DOHH2 (cell line): ENCODE data around the gene BCAP31.
"Not testable (repeated sequence)": the region's sequence is repeated elsewhere in the genome, so short reads cannot be mapped to it uniquely, and the experiment has no call there.

Experiments
- H3F3A ChIP-seq: fragments of 200-600 bp; sonication (generic), shearing (Covaris generic); 2 replicates; pipeline ENCODE4 v1.6.0; 2016; ENCODE audit warnings: antibody characterized with exemption, mild to moderate bottlenecking; ENCODE audit not compliant: control insufficient read depth, insufficient read depth
- H3K27ac ChIP-seq: fragments of 200-600 bp; sonication (generic); 2 replicates; pipeline ENCODE4 v1.5.1; 2014; ENCODE audit warnings: low read depth, mild to moderate bottlenecking, low read length, moderate library complexity
- H3K27me3 ChIP-seq: fragments of 200-600 bp; sonication (generic); 2 replicates; pipeline ENCODE4 v1.6.1; 2014; ENCODE audit warnings: mild to moderate bottlenecking, low read length, mixed read lengths; ENCODE audit not compliant: control insufficient read depth
- H3K36me3 ChIP-seq: fragments of 200-600 bp; sonication (generic); 2 replicates; pipeline ENCODE4 v1.6.1; 2014; ENCODE audit warnings: mild to moderate bottlenecking, low read length, moderate library complexity, mixed read lengths; ENCODE audit not compliant: control insufficient read depth
- H3K4me1 ChIP-seq: fragments of 200-600 bp; sonication (generic); 2 replicates; pipeline ENCODE4 v1.6.1; 2014; ENCODE audit warnings: mild to moderate bottlenecking, low read length, mixed read lengths; ENCODE audit not compliant: control insufficient read depth
- H3K4me2 ChIP-seq: fragments of 200-600 bp; sonication (generic); 2 replicates; pipeline ENCODE4 v1.6.0; 2014; ENCODE audit warnings: mild to moderate bottlenecking, low read length, moderate library complexity
- H3K4me3 ChIP-seq: fragments of 200-600 bp; sonication (generic); 2 replicates; pipeline ENCODE4 v1.5.1; 2014; ENCODE audit warnings: mild to moderate bottlenecking, low read length, mixed read lengths
- H3K79me2 ChIP-seq: fragments of 200-600 bp; sonication (generic); 2 replicates; pipeline ENCODE4 v1.6.1; 2014; ENCODE audit warnings: mild to moderate bottlenecking, low read length, mixed read lengths; ENCODE audit not compliant: control insufficient read depth
- H3K9me2 ChIP-seq: fragments of 200-600 bp; sonication (generic); replicated peaks from 2 replicates; pipeline ENCODE4 v1.6.1; 2014; ENCODE audit warnings: mild to moderate bottlenecking, low read length, mixed read lengths; ENCODE audit not compliant: control insufficient read depth
- H3K9me3 ChIP-seq: fragments of 200-600 bp; sonication (generic); 2 replicates; pipeline ENCODE4 v1.6.1; 2014; ENCODE audit warnings: antibody characterized with exemption, low read length, mixed read lengths; ENCODE audit not compliant: control insufficient read depth, insufficient read depth
- H4K20me1 ChIP-seq: fragments of 200-600 bp; sonication (generic); 2 replicates; pipeline ENCODE4 v1.6.0; 2014; ENCODE audit warnings: low read depth, mild to moderate bottlenecking, antibody characterized with exemption, low read length, moderate library complexity; ENCODE audit not compliant: control insufficient read depth, insufficient read depth
- EZH2phosphoT487 ChIP-seq: fragments of 200-600 bp; sonication (generic); IDR thresholded peaks from 2 replicates; pipeline ENCODE4 v1.6.1; 2017; ENCODE audit warnings: borderline replicate concordance, mild to moderate bottlenecking, antibody characterized with exemption, low read length, moderate library complexity, mixed read lengths
- TF ChIP-seq, protein P1 (sequence below): fragments of 200-600 bp; sonication (generic); IDR thresholded peaks from one replicate; pipeline ENCODE4 v1.5.1; 2014; ENCODE audit warnings: antibody characterized with exemption, mild to moderate bottlenecking, low read depth, low read length; ENCODE audit not compliant: poor library complexity, severe bottlenecking

BCAP31 gene

DNA sequence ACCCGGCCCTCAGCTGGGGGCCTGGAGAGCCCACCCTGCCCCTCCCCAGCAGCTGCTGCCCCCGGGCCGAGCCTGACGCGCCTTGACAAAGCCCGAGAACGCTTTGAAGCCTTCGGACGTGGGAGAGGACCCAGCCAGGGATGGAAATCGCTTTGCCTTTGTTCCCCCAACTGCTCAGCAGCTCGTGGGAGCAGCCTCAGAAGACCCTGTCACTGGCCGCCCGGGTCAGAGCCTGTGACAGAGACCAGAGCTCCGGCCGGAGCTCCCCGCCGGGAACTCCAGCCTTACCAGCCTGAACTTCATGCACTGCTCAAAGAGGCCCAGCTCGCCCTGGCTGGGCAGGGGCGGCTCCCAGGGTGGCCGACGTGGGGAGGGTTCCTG is 39.0 kb downstream of the BCAP31 start:
- H3K4me2 ChIP-seq, result no peak overlapping the region
- TF ChIP-seq EZH2phosphoT487, result no peak
- TF ChIP-seq, protein P1, sequence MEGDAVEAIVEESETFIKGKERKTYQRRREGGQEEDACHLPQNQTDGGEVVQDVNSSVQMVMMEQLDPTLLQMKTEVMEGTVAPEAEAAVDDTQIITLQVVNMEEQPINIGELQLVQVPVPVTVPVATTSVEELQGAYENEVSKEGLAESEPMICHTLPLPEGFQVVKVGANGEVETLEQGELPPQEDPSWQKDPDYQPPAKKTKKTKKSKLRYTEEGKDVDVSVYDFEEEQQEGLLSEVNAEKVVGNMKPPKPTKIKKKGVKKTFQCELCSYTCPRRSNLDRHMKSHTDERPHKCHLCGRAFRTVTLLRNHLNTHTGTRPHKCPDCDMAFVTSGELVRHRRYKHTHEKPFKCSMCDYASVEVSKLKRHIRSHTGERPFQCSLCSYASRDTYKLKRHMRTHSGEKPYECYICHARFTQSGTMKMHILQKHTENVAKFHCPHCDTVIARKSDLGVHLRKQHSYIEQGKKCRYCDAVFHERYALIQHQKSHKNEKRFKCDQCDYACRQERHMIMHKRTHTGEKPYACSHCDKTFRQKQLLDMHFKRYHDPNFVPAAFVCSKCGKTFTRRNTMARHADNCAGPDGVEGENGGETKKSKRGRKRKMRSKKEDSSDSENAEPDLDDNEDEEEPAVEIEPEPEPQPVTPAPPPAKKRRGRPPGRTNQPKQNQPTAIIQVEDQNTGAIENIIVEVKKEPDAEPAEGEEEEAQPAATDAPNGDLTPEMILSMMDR, result no peak
- no peak overlapping the region for H3K4me3 ChIP-seq
- H3K9me2 ChIP-seq, result no peaks in the 10 kb centered on the region
- no peak overlapping the region for H3K27ac ChIP-seq
- no peaks in the 10 kb centered on the region for H3K27me3 ChIP-seq
- H3K36me3 ChIP-seq, result no peaks in the 10 kb centered on the region
- H3K9me3 ChIP-seq, result no peaks in the 10 kb centered on the region
- no peaks in the 10 kb centered on the region for H4K20me1 ChIP-seq
- H3K79me2 ChIP-seq, result no peaks in the 10 kb centered on the region
- no peaks in the 10 kb centered on the region for H3F3A ChIP-seq
- peaks cover 4% of the 10 kb centered on the region; the same call in 1 of the 2 replicates for H3K4me1 ChIP-seq

- H4K20me1 ChIP-seq, result no peaks in the 10 kb centered on the region
- H3F3A ChIP-seq, result no peaks in the 10 kb centered on the region
- H3K4me3 ChIP-seq, result no peak overlapping the region
- no peaks in the 10 kb centered on the region for H3K9me2 ChIP-seq
- H3K4me1 ChIP-seq, result peaks cover 4% of the 10 kb centered on the region; the same call in 1 of the 2 replicates
- H3K27ac ChIP-seq, result no peak overlapping the region
- TF ChIP-seq EZH2phosphoT487, result no peak
- TF ChIP-seq, protein P1, result no peak
- H3K36me3 ChIP-seq, result no peaks in the 10 kb centered on the region
- H3K27me3 ChIP-seq, result no peaks in the 10 kb centered on the region
- H3K9me3 ChIP-seq, result no peaks in the 10 kb centered on the region
- H3K4me2 ChIP-seq, result no peak overlapping the region
- H3K79me2 ChIP-seq, result no peaks in the 10 kb centered on the region
These were observed 39.6 kb downstream of the BCAP31 start for GRCh38 chrX:153684467-153685155.

GRCh38 chrX:153683486-153683885 is 40.7 kb downstream of the BCAP31 start:
- H3K36me3 ChIP-seq, H4K20me1 ChIP-seq, H3K4me2 ChIP-seq, H3K79me2 ChIP-seq, H3F3A ChIP-seq, H3K4me3 ChIP-seq, H3K9me2 ChIP-seq, H3K4me1 ChIP-seq, H3K27me3 ChIP-seq, H3K9me3 ChIP-seq, H3K27ac ChIP-seq: not testable (repeated sequence)

DNA sequence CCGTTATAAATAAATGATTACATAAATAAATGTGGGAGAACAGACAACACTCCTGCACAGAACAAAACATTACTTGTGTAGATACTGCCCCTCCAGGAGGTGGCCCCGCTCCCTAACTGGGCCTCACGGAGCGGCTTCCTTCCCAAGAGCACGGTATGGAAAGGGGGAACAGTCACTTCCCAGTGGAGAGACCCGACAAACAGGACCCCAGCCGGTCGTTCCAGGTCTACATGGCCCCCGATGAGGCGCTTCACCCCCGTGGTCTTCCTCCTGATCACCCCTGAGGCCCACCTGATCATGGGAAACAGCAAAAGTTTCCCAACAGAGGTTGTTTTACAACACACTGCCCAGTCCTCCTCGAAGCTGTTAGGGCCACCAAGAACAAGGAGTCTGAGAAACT is 43.0 kb downstream of the BCAP31 start:
- H3K4me3 ChIP-seq, result no peak overlapping the region
- TF ChIP-seq, protein P1, result no peak
- no peak for TF ChIP-seq EZH2phosphoT487
- no peaks in the 10 kb centered on the region for H3K4me1 ChIP-seq
- no peaks in the 10 kb centered on the region for H4K20me1 ChIP-seq
- H3K27me3 ChIP-seq, result no peaks in the 10 kb centered on the region
- H3K9me3 ChIP-seq, result no peaks in the 10 kb centered on the region
- no peak overlapping the region for H3K27ac ChIP-seq
- no peak overlapping the region for H3K4me2 ChIP-seq
- H3K36me3 ChIP-seq, result no peaks in the 10 kb centered on the region
- H3F3A ChIP-seq, result no peaks in the 10 kb centered on the region
- no peaks in the 10 kb centered on the region for H3K9me2 ChIP-seq
- no peaks in the 10 kb centered on the region for H3K79me2 ChIP-seq
